Kidney (tissue), 14 donors: Measurements from ENCODE around the gene USP49. TPM values are rescaled to one million over a fixed set of nuclear protein-coding genes. Genes with fewer than 3 reads are reported as not detected.

Experiments used
- DNase-seq, 5 donors: peaks; one replicate each; pipeline ENCODE4 v3.0.0-alpha.2; 2013 to 2020
- FAIRE-seq: peaks from 2 replicates; lab custom pipeline; 2012; peaks lifted over from hg19 to GRCh38; lab: Jason Lieb, UNC
- H3K27ac ChIP-seq, 2 donors: one replicate each; pipeline ENCODE4 v1.7.0; 2013; ENCODE audit warnings: low read depth in 2 of 2, low read length in 2 of 2, inconsistent platforms in 1 of 2
- H3K27me3 ChIP-seq: one replicate; pipeline ENCODE4 v1.7.1; 2013; ENCODE audit warnings: low read length, inconsistent platforms; ENCODE audit not compliant: control insufficient read depth, insufficient read depth
- H3K36me3 ChIP-seq, 3 donors: one replicate each; pipeline versions ENCODE4 v1.7.0 to v1.7.1; 2013; ENCODE audit warnings: low read length in 3 of 3, control low read depth in 1 of 3, inconsistent platforms in 1 of 3; ENCODE audit not compliant: insufficient read depth in 3 of 3, control insufficient read depth in 2 of 3
- H3K4me1 ChIP-seq, 3 donors: one replicate each; pipeline versions ENCODE4 v1.7.0 to v1.7.1; 2013; ENCODE audit warnings: low read length in 3 of 3, inconsistent platforms in 1 of 3, low read depth in 1 of 3; ENCODE audit not compliant: control insufficient read depth in 2 of 3, insufficient read depth in 2 of 3
- H3K4me3 ChIP-seq, 3 donors: one replicate each; pipeline versions ENCODE4 v1.7.0 to v1.8.1; 2013; ENCODE audit warnings: low read length in 3 of 3, control low read depth in 1 of 3, inconsistent platforms in 1 of 3
- H3K9ac ChIP-seq, 3 donors: one replicate each; pipeline versions ENCODE4 v1.7.0 to v1.7.1; 2013; ENCODE audit warnings: low read length in 3 of 3, control low read depth in 1 of 3, inconsistent platforms in 1 of 3
- H3K9me3 ChIP-seq, 3 donors: one replicate each; pipeline versions ENCODE4 v1.7.0 to v1.7.1; 2013; ENCODE audit warnings: low read length in 3 of 3, control low read depth in 1 of 3, inconsistent platforms in 1 of 3; ENCODE audit not compliant: control insufficient read depth in 2 of 3, insufficient read depth in 1 of 3
- intact Hi-C: fragments of 100-400 bp; cut with DNase I; formaldehyde crosslinking; loops from one replicate; pipeline ENCODE4 v1.11.1; 2022
- polyA plus RNA-seq: library from polyadenylated mRNA; stranded (reverse); fragments of 350-450 nt; fragmentation: Illumina TruSeq; extraction: RNeasy Lipid Tissue Mini Kit (QIAGEN cat#74804); gene quantifications from one replicate; pipeline ENCODE4 v1.2.3, GENCODE V29; 2014; ENCODE audit warnings: low read depth, low replicate concordance; ENCODE audit not compliant: insufficient read depth
- total RNA-seq: library from RNA; stranded (reverse); fragmentation: NEBNext Ultra II Directional; extraction: Animal tissue kit (Norgen Biotek cat#: 25700); gene quantifications from one replicate; pipeline ENCODE4 v1.2.1, GENCODE V29; 2021
- TF ChIP-seq, protein P1 (sequence below): IDR thresholded peaks from 3 replicates; pipeline ENCODE4 v1.5.1; 2012; ENCODE audit warnings: mild to moderate bottlenecking, moderate library complexity, borderline replicate concordance; ENCODE audit not compliant: insufficient read depth; ENCODE audit errors: extremely low read depth
- donor health status: control.
- donor health status: control.
- donor health status: control.
- donor health status: control.
- donor health status: control.
- donor health status: DM: yes; HTN: yes; CAD: no.
- donor health status: Normal renal cell carcinoma (clear cell type).

The USP49 gene
- total and polyA plus RNA-seq, 2 donors from 2014 or later, result 1.1 to 3.4 TPM

DNA sequence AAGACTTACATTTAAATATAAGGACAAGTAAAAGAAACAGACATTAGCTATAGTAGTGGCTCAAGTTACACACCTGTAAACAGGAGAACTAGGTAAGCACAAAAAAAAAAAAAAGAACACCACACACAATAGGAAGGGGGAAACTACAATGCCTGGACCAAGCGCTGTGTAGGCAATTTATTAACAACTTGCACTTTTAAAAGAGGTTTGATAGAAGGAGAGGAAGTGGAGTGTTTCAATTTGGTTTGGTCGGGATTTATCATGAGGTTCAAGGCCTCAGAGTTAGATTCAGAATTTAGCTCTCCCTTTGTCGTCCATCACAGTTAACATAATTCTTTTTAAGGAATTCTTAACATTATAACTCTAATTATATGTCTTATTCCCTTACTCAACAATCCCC lies 1.1 kb upstream of the USP49 start:
- DNase-seq (peak in 1 of 5 donors; percentile 2), FAIRE-seq (no peak)
- Histone ChIP-seq H3K27ac (no peak overlapping the region), H3K9ac (peak overlapping the region in 2 of 3 donors; percentile 49 to 66), H3K4me3 (peak overlapping the region; percentile 75 to 79 (median 76)), H3K36me3 (peaks cover 0 to 3% (median 2%) of the 10 kb centered on the region in 3 donors), H3K27me3 (no peaks in the 10 kb centered on the region), H3K4me1 (peaks cover 3 to 13% (median 4%) of the 10 kb centered on the region in 3 donors), H3K9me3 (no peaks in the 10 kb centered on the region)
- intact Hi-C loops, result no loop called here
- TF ChIP-seq, protein P1, sequence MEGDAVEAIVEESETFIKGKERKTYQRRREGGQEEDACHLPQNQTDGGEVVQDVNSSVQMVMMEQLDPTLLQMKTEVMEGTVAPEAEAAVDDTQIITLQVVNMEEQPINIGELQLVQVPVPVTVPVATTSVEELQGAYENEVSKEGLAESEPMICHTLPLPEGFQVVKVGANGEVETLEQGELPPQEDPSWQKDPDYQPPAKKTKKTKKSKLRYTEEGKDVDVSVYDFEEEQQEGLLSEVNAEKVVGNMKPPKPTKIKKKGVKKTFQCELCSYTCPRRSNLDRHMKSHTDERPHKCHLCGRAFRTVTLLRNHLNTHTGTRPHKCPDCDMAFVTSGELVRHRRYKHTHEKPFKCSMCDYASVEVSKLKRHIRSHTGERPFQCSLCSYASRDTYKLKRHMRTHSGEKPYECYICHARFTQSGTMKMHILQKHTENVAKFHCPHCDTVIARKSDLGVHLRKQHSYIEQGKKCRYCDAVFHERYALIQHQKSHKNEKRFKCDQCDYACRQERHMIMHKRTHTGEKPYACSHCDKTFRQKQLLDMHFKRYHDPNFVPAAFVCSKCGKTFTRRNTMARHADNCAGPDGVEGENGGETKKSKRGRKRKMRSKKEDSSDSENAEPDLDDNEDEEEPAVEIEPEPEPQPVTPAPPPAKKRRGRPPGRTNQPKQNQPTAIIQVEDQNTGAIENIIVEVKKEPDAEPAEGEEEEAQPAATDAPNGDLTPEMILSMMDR, result no peak

DNA sequence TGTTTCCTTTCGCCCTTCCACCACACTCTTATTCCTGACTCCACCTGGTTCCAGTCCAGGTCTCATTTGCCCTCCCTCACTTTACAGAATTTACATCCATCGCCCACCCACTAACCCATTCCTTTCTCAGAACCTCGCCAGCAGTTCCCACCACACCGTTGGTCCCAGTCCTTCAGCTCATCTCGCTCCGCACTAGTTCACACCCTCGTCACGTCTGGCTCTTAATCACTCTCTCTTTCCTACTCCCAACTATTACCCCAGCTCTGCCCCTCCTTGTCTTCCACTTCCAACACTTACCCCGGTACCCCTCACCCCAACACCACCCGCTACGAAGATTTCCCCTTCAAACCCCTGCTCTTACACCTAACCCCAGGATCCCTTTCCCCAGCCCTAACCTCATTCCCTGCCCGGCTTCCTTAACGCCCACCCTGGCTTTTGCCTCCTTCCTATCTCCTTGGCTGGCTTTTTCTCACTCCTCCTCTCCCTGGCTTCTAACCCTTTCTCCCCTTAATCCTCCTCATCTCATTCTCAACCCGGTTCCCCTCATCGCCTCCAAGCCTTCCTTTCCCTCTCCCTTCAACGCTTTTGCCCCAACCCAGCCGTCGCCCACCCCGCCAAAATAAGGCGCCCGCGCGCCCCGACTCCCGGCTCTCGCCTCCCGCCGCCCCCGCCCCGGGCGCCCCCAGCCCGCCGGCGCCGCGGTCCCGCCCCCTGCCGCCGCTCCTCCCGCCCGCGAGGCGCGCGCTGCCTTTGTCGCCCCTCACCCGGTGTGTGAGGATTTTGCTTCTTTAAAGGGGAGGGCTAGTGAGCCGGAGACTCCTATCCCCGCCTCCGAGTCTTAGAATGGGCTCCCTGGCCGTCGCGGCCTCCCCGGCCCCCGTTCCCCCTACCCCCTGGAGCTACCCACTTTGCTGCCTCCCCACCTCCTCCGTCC lies 542 bp downstream of the USP49 start:
- Histone ChIP-seq H3K36me3 (no peaks in the 10 kb centered on the region), H3K4me1 (peaks cover 3 to 13% (median 4%) of the 10 kb centered on the region in 3 donors), H3K9me3 (no peaks in the 10 kb centered on the region), H3K27me3 (no peaks in the 10 kb centered on the region), H3K27ac (peak overlapping the region in 1 of 2 donors; percentile 45), H3K9ac (peak overlapping the region; percentile 56 to 80 (median 65)), H3K4me3 (peak overlapping the region; percentile 79 to 85 (median 82))
- peak in 4 of 5 donors; percentile 23 to 59 (median 48) for DNase-seq
- TF ChIP-seq, protein P1, result no peak
- intact Hi-C loops, result no loop called here
- no peak for FAIRE-seq

DNA sequence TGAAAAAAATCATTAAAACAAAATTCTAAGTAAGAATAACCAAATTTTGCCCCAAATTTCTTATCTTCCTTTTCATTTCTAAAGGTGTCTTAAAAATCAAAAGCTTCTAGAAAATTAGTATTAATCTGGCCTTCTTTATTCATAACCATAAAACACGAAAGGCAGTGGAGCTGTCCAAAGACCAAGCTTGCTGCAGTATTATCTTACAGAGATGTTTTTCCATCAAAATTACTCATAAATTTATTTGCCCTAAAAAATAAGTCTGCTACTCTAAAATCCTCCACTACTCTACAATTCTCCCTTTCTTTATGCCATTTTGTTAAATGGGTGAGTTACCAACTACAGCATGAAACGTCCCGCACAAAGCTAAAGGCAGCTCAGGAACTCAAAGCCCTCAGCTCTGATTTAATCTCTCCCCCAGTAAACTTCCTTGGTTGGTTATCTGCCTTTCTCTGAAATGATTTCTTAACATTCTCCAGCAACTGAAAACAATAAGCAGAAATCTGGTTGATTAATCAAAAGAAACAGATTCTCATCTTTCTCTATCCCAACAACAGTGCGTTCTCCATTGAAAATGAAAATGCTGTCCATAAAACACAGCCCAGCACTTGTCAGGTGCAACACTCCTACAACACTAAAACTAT lies 2.1 kb downstream of the USP49 start:
- H3K27ac ChIP-seq, result no peak overlapping the region
- intact Hi-C loops, result no loop called here
- no peak overlapping the region for H3K9ac ChIP-seq
- no peaks in the 10 kb centered on the region for H3K27me3 ChIP-seq
- no peaks in the 10 kb centered on the region for H3K36me3 ChIP-seq
- H3K9me3 ChIP-seq, result no peaks in the 10 kb centered on the region
- TF ChIP-seq, protein P1, result no peak
- FAIRE-seq (no peak), DNase-seq (peak in 2 of 5 donors; percentile 2 to 16)
- H3K4me1 ChIP-seq, result peaks cover 3 to 13% (median 4%) of the 10 kb centered on the region in 3 donors
- H3K4me3 ChIP-seq, result no peak overlapping the region
